Heart left ventricle (tissue), 16 donors: ENCODE results near the gene EPB41L4B. TPM values are rescaled to one million over a fixed set of nuclear protein-coding genes. Genes with fewer than 3 reads are reported as not detected.

Experiments used
- ATAC-seq, 4 donors: fragments of 200-7000 bp; cut with Tn5 transposase; one replicate each; pipeline ENCODE4 v1.9.1; 2020 to 2022; ENCODE audit warnings: moderate library complexity in 4 of 4, mild to moderate bottlenecking in 3 of 4, moderate number of reproducible peaks in 1 of 4
- DNase-seq, 5 donors: peaks; one replicate each; pipeline ENCODE4 v3.0.0-alpha.2; 2020
- H3K27ac ChIP-seq, 12 donors: fragments of 200-600 bp; sonication (generic) in 4 of 12; one replicate each; pipeline versions ENCODE4 v1.5.0 to v1.8.0; 2016 to 2022; ENCODE audit warnings: mild to moderate bottlenecking in 2 of 12
- H3K27me3 ChIP-seq, 9 donors: fragments of 200-600 bp; sonication (generic) in 2 of 9; one replicate each; pipeline versions ENCODE4 v1.5.1 to v1.8.0; 2016 to 2022; ENCODE audit warnings: mild to moderate bottlenecking in 3 of 9
- H3K36me3 ChIP-seq, 9 donors: fragments of 200-600 bp; sonication (generic) in 2 of 9; one replicate each; pipeline versions ENCODE4 v1.5.0 to v1.8.0; 2018 to 2022; ENCODE audit warnings: mild to moderate bottlenecking in 2 of 9
- H3K4me1 ChIP-seq, 12 donors: fragments of 200-600 bp; sonication (generic) in 4 of 12; one replicate each; pipeline versions ENCODE4 v1.5.0 to v1.8.0; 2016 to 2022; ENCODE audit warnings: mild to moderate bottlenecking in 3 of 12
- H3K4me3 ChIP-seq, 12 donors: fragments of 200-600 bp; sonication (generic) in 4 of 12; one replicate each; pipeline versions ENCODE4 v1.5.0 to v1.8.0; 2017 to 2022; ENCODE audit warnings: mild to moderate bottlenecking in 9 of 12, moderate library complexity in 4 of 12
- H3K9me3 ChIP-seq, 12 donors: fragments of 200-600 bp; sonication (generic) in 4 of 12; one replicate each; pipeline versions ENCODE4 v1.5.0 to v1.8.0; 2016 to 2022; ENCODE audit warnings: mild to moderate bottlenecking in 1 of 12
- POLR2A ChIP-seq, 2 donors: fragments of 450-650 bp; IDR thresholded peaks; one replicate each; pipeline ENCODE4 v1.6.1; 2017; ENCODE audit warnings: antibody characterized with exemption in 2 of 2, mild to moderate bottlenecking in 2 of 2, moderate library complexity in 2 of 2
- WGBS, 4 donors: extraction: QIAGEN DNeasy Blood & Tissue Kit in 2 of 4; methylation state at CpG; one replicate each; pipeline versions ENCODE4 v1.1.5 to v1.1.7; 2013 to 2018; 5-methylcytosine and 5-hydroxymethylcytosine counted together
- intact Hi-C, 10 donors: fragments of 100-400 bp; cut with DNase I; formaldehyde crosslinking; loops; one replicate each; pipeline versions ENCODE4 v1.11.1 to v1.14.2; 2022
- polyA plus RNA-seq, 2 donors: library from polyadenylated mRNA; stranded (reverse); fragments of 200-250 nt; gene quantifications; one replicate each; pipeline ENCODE4 v1.2.3, GENCODE V29; 2013
- total RNA-seq, 9 donors: library from RNA; depleted of rRNA in 2 of 9; stranded (reverse); fragments of >200 nt in 2 of 9; fragmentation: NEBNext Ultra II Directional in 3 of 9; extraction: Animal tissue kit (Norgen Biotek cat#: 25700) in 3 of 9; gene quantifications; one replicate each; pipeline versions ENCODE4 v1.1.0 to v1.2.4, GENCODE V29; 2016 to 2023
- TF ChIP-seq, protein P1 (sequence below), 12 donors: fragments of 200-600 bp; sonication (generic) in 4 of 12; IDR thresholded peaks; one replicate each; pipeline versions ENCODE4 v1.5.0 to v1.8.0; 2018 to 2022; ENCODE audit warnings: antibody characterized with exemption in 12 of 12, mild to moderate bottlenecking in 5 of 12
- donor health status: ischemic (EF 13 %, LVEDD 7.1; RV severe dilation, severe dysfunction).
- donor health status: healthy with polysubstance abuse.
- donor health status: DM: no; HTN: yes; CAD: no.
- donor health status: DM: no; HTN: no; CAD: no.
- donor health status: ischemic (EF 25% LVEDD 6.9; RV normal size, moderate dysfunction).
- donor health status: ischemic (EF 25% LVEDD 5.7; RV mildly dilated, moderate dysfunction).
- donor health status: healthy.
- donor health status: DM: yes; HTN: yes; CAD: no.
- donor health status: ischemic (EF 35%, LVEDD 5.7; RV mildly dilated, moderate dysfunction).
- donor health status: nonischemic (EF 11% LVEDD 7.7; RV severe dilation, severe dysfunction).
- donor health status: DM: yes; HTN: yes; CAD: no.
- donor health status: PGD.
- donor health status: ischemic (EF 29% LVEDD 5.4; RV normal size, mild dysfunction).
- donor health status: nonischemic (EF 23%, LVEDD 6.1; RV moderate dilation, normal function).

Gene EPB41L4B
- total and polyA plus RNA-seq, 11 donors = 0.71 to 16.5 (median 8.9) TPM

- Histone ChIP-seq H3K27me3 (peaks cover 0 to 4% (median 0%) of the 10 kb centered on the region in 9 donors), H3K9me3 (no peaks in the 10 kb centered on the region), H3K36me3 (no peaks in the 10 kb centered on the region), H3K4me3 (no peak overlapping the region), H3K27ac (no peak overlapping the region), H3K4me1 (peaks cover 0 to 5% (median 2%) of the 10 kb centered on the region in 12 donors)
- ATAC-seq (no peak), DNase-seq (no peak)
- WGBS, 4 donors = 78 to 86% (median 81%) methylated on average over 3 of the region's 3 CpGs
- TF ChIP-seq POLR2A (IDR thresholded peaks at IDR 0.05) = no peak
- TF ChIP-seq, protein P1, sequence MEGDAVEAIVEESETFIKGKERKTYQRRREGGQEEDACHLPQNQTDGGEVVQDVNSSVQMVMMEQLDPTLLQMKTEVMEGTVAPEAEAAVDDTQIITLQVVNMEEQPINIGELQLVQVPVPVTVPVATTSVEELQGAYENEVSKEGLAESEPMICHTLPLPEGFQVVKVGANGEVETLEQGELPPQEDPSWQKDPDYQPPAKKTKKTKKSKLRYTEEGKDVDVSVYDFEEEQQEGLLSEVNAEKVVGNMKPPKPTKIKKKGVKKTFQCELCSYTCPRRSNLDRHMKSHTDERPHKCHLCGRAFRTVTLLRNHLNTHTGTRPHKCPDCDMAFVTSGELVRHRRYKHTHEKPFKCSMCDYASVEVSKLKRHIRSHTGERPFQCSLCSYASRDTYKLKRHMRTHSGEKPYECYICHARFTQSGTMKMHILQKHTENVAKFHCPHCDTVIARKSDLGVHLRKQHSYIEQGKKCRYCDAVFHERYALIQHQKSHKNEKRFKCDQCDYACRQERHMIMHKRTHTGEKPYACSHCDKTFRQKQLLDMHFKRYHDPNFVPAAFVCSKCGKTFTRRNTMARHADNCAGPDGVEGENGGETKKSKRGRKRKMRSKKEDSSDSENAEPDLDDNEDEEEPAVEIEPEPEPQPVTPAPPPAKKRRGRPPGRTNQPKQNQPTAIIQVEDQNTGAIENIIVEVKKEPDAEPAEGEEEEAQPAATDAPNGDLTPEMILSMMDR (IDR thresholded peaks at IDR 0.05) = no peak
- intact Hi-C loops = no loop called here
Measured at GRCh38 chr9:109336409-109336808, 15.6 kb upstream of the EPB41L4B start.

DNA sequence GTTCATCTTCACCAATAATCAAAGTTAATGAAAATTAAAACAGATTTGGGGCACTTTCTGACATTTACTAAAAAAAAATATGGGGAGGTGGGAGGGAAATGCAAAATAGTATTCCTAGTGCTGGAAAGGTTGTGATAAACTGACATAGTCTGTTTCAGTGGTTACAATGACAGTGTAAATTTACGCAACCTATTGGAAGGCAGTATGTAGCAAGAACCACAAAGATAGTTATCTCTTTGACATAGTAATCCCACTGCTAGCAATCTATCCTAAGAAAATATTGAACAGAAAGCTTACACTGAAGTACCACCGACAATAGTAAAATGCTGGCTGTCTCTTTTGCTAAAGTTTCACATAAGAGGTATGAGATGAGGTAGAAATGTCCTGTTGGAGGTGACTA lies 15.1 kb upstream of the EPB41L4B start:
- no peak overlapping the region for H3K27ac ChIP-seq
- DNase-seq (no peak), ATAC-seq (no peak)
- no peak overlapping the region for H3K4me3 ChIP-seq
- peaks cover 0 to 4% (median 0%) of the 10 kb centered on the region in 9 donors for H3K27me3 ChIP-seq
- TF ChIP-seq, protein P1 (IDR thresholded peaks at IDR 0.05) = no peak
- TF ChIP-seq POLR2A (IDR thresholded peaks at IDR 0.05) = no peak
- H3K36me3 ChIP-seq = no peaks in the 10 kb centered on the region
- intact Hi-C loops = no loop called here
- H3K9me3 ChIP-seq = no peaks in the 10 kb centered on the region
- peaks cover 0 to 10% (median 2%) of the 10 kb centered on the region in 12 donors for H3K4me1 ChIP-seq
- WGBS, 4 donors = 87 to 97% (median 91%) methylated on average over 2 of the region's 2 CpGs

DNA sequence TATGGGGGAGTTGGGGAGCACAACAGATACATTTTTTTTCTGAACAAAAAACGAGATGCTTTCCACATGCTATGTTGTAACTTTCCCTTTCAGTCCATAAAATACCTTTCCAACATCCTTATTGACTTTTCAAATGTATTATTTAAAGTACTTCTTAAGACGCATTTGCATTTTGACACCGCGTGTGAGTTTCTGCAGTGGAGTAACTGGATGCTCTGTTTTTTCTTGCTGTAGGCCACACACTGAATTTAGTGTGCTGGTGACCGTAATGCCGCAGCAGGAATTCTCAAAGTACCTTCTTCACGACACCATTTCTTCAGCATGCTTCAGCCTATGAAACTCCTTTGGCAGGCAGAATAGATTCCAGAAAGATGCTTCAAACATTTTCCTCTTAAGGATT lies 14.3 kb upstream of the EPB41L4B start:
- DNase-seq (no peak), ATAC-seq (no peak)
- H3K9me3 ChIP-seq = no peaks in the 10 kb centered on the region
- TF ChIP-seq, protein P1 (IDR thresholded peaks at IDR 0.05) = no peak
- no peak for TF ChIP-seq POLR2A (IDR thresholded peaks at IDR 0.05)
- H3K27me3 ChIP-seq = peaks cover 0 to 4% (median 0%) of the 10 kb centered on the region in 9 donors
- H3K4me1 ChIP-seq = peaks cover 0 to 14% (median 2%) of the 10 kb centered on the region in 12 donors
- intact Hi-C loops = no loop called here
- H3K27ac ChIP-seq = no peak overlapping the region
- 79 to 85% (median 80%) methylated on average over 7 of the region's 7 CpGs for WGBS, 4 donors
- no peak overlapping the region for H3K4me3 ChIP-seq
- H3K36me3 ChIP-seq = no peaks in the 10 kb centered on the region

DNA sequence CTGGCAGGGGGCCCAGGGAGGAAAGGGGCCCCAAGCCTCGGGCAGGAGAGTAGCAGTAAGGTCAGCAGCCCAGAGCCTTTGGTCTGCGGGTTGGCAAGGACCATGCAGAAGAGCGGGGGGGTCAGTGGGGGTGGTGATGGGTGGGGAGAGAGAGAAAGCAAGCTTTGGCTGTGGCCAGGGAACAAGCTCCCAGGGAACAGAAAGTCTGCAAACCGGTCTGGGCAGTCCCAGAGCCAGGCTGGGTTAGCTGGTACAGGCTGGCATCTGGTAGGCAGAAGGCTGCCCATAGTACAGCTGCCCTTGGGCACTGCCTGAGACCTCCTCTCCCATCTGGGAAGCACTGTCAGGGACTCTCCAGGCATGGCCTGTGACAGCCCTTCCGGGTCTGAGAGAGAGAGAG lies 10.5 kb upstream of the EPB41L4B start:
- no peaks in the 10 kb centered on the region for H3K36me3 ChIP-seq
- H3K4me3 ChIP-seq = no peak overlapping the region
- TF ChIP-seq, protein P1 (IDR thresholded peaks at IDR 0.05) = no peak
- no peak for TF ChIP-seq POLR2A (IDR thresholded peaks at IDR 0.05)
- H3K27me3 ChIP-seq = peaks cover 0 to 9% (median 0%) of the 10 kb centered on the region in 9 donors
- H3K4me1 ChIP-seq = peaks cover 0 to 26% (median 4%) of the 10 kb centered on the region in 12 donors
- DNase-seq (peak in 4 of 5 donors; percentile 54 to 60 (median 56)), ATAC-seq (peak; percentile 82 to 90 (median 86))
- intact Hi-C loops = no loop called here
- 28 to 40% (median 31%) methylated on average over 5 of the region's 5 CpGs for WGBS, 4 donors
- H3K27ac ChIP-seq = peak overlapping the region in 7 of 12 donors; percentile 8 to 61 (median 33)
- H3K9me3 ChIP-seq = no peaks in the 10 kb centered on the region
